ENCODE data around the gene BTNL9. TPM values are rescaled to one million over a fixed set of nuclear protein-coding genes. Genes with fewer than 3 reads are reported as not detected.

Gene BTNL9
- total and polyA plus RNA-seq, 9 of the 15 experiments (the other 6 are each of a cell fraction or from before 2014, with no cell fraction given), result 3.7 to 86.7 (median 29.4) TPM

- TF ChIP-seq YY1 (IDR thresholded peaks at IDR 0.05; ENCODE audit: borderline replicate concordance in 1 of 3, control insufficient read depth in 1 of 3, extremely low read depth in 1 of 3, insufficient read depth in 3 of 3, insufficient read length in 1 of 3, insufficient replicate concordance in 2 of 3, low read depth in 1 of 3, low read length in 2 of 3), result peak in 1 of 3 experiments; percentile 48
- no peak for TF ChIP-seq THAP12 (CRISPR knock-in tag; IDR thresholded peaks at IDR 0.05)
- TF ChIP-seq ZBTB40 (IDR thresholded peaks at IDR 0.05), result no peak
- TF ChIP-seq ZBTB40 (CRISPR knock-in tag; IDR thresholded peaks at IDR 0.05), result no peak
- no peak for TF ChIP-seq ZNF24 (IDR thresholded peaks at IDR 0.05)
- TF ChIP-seq, protein P1, sequence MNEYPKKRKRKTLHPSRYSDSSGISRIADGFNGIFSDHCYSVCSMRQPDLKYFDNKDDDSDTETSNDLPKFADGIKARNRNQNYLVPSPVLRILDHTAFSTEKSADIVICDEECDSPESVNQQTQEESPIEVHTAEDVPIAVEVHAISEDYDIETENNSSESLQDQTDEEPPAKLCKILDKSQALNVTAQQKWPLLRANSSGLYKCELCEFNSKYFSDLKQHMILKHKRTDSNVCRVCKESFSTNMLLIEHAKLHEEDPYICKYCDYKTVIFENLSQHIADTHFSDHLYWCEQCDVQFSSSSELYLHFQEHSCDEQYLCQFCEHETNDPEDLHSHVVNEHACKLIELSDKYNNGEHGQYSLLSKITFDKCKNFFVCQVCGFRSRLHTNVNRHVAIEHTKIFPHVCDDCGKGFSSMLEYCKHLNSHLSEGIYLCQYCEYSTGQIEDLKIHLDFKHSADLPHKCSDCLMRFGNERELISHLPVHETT (CRISPR knock-in tag; conservative IDR thresholded peaks at IDR 0.05 in 1 of 2, IDR thresholded peaks at IDR 0.05 in 1 of 2), result no peak
- TF ChIP-seq ZNF449 (CRISPR knock-in tag; IDR thresholded peaks at IDR 0.05), result no peak
- no peak for TF ChIP-seq SRF (CRISPR knock-in tag; IDR thresholded peaks at IDR 0.05)
- TF ChIP-seq DACH1 (IDR thresholded peaks at IDR 0.05; ENCODE audit: partially characterized antibody), result peak; percentile 47
- peak in 1 of 2 experiments; percentile 35; a peak in 1 of 3 replicates for TF ChIP-seq CBX3 (IDR thresholded peaks at IDR 0.05; ENCODE audit: borderline replicate concordance in 1 of 2, low read length in 2 of 2)
Observed at GRCh38 chr5:181088289-181088688, 48.2 kb downstream of the BTNL9 start (continued).
